LNCAP (cell line): ENCODE measurements around the gene UNC5B.

Experiments used
- TF ChIP-seq, protein P1 (sequence below): fragments of 450-650 bp; IDR thresholded peaks from 2 replicates; pipeline ENCODE4 v1.5.1; 2017; ENCODE audit warnings: mild to moderate bottlenecking

UNC5B gene

GRCh38 chr10:71309919-71310318, 97.5 kb downstream of the UNC5B start:
- TF ChIP-seq, protein P1, sequence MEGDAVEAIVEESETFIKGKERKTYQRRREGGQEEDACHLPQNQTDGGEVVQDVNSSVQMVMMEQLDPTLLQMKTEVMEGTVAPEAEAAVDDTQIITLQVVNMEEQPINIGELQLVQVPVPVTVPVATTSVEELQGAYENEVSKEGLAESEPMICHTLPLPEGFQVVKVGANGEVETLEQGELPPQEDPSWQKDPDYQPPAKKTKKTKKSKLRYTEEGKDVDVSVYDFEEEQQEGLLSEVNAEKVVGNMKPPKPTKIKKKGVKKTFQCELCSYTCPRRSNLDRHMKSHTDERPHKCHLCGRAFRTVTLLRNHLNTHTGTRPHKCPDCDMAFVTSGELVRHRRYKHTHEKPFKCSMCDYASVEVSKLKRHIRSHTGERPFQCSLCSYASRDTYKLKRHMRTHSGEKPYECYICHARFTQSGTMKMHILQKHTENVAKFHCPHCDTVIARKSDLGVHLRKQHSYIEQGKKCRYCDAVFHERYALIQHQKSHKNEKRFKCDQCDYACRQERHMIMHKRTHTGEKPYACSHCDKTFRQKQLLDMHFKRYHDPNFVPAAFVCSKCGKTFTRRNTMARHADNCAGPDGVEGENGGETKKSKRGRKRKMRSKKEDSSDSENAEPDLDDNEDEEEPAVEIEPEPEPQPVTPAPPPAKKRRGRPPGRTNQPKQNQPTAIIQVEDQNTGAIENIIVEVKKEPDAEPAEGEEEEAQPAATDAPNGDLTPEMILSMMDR: no peak

DNA sequence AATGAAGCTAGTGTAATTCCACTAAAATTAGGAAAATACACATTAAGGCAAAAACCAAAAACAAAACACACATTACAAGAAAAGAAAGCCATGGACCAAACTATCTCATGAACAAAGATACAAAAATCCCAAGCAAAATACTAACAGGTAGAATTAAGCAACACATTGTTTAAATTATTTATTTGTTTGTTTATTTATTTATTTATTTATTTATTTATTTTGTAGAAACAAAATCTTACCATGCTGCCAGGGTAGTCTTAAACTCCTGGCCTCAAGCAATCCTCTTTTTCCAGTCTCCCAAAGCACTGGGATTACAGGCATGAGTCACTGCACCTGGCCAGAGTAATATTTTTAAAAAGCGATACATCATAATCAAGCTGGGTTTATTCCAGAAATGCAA, 99.8 kb downstream of the UNC5B start:
- TF ChIP-seq, protein P1: no peak

DNA sequence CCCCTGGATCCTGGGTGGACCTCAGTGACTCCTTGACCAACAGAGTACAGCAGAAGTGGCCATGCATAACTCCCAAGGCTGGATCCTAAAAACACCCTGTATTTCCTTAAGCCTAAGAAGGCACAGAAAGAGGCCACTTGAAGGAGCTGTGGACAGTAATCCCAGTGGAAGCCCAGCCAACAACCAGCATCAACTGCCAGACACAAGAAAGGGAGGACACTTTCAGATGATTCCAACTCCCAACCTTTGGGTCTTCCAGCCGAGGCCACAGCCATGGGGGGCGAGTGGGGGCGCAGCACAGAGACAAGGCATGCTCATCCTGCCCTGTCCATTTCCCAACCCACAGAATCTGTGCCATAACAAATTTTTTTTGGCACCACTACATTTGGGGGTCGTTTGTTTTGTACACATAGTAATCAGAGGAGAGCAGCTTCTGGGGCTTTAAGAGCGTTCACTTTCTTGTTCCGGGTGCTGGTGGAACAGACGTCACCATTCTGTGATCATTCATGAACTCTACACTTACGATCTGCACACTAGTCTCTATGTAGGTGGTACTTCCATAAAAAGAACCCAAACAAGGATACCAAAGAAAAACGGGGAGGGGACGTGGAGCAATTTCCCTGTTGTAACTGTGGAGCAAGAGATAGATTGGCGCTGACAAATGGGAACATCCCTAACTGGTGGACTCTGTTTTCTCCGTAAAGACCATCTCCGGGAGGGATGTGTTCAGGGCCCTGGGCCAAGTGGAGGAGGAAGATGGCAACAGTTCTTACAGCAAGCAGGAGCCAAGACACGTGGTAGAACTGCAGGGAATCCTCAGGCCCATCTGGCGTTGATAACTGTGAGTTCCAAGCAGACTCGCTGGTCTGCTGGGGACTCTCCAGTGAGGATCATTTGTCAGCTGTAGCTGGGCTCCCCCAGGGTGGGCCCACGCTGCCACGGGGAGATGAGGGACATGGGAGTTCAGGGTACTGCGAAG, 100.7 kb downstream of the UNC5B start:
- TF ChIP-seq, protein P1: no peak

DNA sequence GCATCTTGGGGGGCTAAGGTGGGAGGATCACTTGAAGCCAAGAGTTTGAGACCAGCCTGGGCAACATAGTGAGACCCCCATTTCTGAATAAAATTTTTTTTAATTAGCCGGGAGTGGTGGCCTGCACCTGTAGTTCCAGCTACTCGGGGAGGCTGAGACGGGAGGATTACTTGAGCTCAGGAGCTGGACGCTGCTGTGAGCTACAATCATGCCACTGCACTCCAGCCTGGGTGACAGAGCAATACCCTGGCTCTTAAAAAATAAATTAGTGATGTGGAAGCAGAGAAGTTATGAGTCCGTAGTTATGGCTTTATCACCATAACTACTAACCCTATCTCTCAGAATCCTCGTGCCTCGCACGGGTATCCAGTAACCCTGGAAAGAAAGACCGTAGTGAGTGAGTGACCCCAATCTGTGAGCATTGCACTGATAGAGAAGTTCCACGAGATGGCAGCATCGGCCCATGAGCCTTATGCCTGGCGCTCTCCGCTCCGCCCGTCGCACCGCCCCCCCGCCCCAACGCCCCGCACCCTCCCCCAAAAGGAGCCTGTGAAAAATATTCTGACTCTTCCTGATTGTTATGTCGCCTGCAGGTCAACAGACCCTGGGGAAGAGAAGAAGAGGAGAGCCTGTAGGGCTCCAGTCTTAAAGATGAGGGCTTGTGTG, 101.8 kb downstream of the UNC5B start:
- TF ChIP-seq, protein P1: peak; percentile 87

- TF ChIP-seq, protein P1: no peak
Measured at GRCh38 chr10:71314694-71315225, 102.4 kb downstream of the UNC5B start.

DNA sequence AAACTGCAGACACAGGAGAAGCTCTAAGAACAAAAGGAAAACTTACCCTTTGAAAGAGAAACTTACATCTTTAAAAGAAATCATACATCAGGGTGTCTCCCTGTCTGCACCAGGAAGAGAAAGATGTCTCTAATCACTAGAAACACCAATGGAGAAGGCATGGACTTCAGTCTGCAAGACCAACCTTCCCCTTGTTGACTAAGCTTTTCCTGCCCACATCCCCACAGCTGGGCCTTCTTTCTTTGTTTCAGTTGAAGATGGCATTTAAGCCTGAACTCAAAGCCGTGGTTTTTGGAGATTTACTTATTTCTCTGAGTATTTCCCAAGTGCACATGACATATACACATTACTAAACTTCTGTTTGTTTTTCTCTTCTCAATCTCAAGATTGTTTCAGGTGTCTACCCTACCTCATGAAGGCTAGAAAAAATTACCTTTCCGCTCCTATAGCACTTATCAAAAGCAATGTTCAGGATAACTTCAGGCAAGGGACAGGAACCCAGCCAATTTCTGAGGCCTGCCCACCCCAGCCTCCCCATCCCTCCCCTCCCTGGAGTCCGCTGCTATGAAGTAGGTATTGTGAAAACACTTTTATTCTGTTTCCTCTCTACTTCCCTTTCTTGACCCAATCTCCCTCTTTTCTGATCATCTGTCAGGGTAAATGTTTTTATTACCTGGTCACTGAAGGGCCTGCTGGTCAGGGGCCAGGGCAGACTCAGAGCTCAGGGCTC, 103.9 kb downstream of the UNC5B start:
- TF ChIP-seq, protein P1: no peak

DNA sequence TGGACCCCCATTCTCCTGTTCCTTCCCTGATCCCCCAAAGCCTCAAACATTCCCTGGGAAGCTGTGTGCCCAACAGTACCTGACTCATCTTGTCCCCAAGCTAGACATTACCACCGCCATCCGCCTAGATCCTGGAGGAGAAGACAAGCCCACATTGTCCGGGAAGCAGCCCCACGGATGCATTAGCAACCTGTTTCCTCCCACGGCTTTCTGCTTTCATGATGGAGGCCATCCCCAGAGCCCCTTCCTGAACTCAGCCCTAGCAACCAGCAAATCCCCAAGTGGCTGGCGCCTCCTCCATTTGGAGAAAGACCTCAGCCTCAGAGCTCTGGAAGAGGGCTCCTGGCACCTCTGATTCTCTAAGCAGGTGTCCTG, 104.4 kb downstream of the UNC5B start:
- TF ChIP-seq, protein P1: no peak
